ENCODE data around the gene COPS7B.
"Not testable (repeated sequence)": the region's sequence is repeated elsewhere in the genome, so short reads cannot be mapped to it uniquely, and the experiment has no call there.

DNA sequence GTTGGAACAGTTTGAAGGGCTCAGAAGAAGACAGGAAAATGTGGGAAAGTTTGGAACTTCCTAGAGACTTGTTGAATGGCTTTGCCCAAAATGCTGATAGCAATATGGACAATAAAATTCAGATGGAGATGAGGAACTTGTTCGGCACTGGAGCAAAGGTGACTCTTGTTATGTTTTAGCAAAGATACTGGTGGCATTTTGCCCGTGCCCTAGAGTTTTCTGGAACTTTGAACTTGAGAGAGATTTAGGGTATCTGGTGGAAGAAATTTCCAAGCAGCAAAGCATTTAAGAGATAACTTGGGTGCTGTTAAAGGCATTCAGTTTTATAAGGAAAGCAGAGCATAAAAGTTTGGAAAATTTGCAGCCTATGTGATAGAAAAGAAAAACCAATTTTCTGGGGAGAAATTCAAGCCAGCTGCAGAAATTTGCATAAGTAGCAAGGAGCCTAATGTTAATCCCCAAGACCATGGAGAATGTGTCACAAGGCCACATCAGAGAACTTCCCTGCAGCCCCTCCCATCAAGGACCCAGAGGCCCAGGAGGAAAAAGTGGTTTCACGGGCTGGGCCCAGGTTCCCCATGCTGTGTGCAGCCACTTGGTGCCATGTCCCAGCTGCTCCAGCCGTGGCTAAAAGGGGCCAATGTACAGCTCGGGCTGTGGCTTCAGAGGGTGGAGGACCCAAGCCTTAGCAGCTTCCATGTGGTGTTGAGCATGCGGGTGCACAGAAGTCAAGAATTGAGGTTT is 37.9 kb upstream of the COPS7B start:
- TF ChIP-seq, protein P1, sequence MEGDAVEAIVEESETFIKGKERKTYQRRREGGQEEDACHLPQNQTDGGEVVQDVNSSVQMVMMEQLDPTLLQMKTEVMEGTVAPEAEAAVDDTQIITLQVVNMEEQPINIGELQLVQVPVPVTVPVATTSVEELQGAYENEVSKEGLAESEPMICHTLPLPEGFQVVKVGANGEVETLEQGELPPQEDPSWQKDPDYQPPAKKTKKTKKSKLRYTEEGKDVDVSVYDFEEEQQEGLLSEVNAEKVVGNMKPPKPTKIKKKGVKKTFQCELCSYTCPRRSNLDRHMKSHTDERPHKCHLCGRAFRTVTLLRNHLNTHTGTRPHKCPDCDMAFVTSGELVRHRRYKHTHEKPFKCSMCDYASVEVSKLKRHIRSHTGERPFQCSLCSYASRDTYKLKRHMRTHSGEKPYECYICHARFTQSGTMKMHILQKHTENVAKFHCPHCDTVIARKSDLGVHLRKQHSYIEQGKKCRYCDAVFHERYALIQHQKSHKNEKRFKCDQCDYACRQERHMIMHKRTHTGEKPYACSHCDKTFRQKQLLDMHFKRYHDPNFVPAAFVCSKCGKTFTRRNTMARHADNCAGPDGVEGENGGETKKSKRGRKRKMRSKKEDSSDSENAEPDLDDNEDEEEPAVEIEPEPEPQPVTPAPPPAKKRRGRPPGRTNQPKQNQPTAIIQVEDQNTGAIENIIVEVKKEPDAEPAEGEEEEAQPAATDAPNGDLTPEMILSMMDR (IDR thresholded peaks at IDR 0.05 in 4 of 5, conservative IDR thresholded peaks at IDR 0.05 in 1 of 5) = not testable (repeated sequence)
- not testable (repeated sequence) for TF ChIP-seq POLR2A (IDR thresholded peaks at IDR 0.05)
